ENCODE data around the gene DOK5.

Gene DOK5

GRCh38 chr20:54458219-54458618 lies 17.2 kb upstream of the DOK5 start:
- no peaks in the 10 kb centered on the region for H3K9me3 ChIP-seq (ENCODE audit: control insufficient read depth, insufficient read depth, low read length)
- no peaks in the 10 kb centered on the region for H4K20me1 ChIP-seq (ENCODE audit: control insufficient read depth, insufficient read depth, low read depth, low read length)
- no peak overlapping the region for H3K27ac ChIP-seq (ENCODE audit: low read depth, low read length)
- no peak overlapping the region for H3K4me3 ChIP-seq (ENCODE audit: low read length)
- no peak for TF ChIP-seq EZH2phosphoT487 (IDR thresholded peaks at IDR 0.05; ENCODE audit: borderline replicate concordance, low read length)
- TF ChIP-seq, protein P1, sequence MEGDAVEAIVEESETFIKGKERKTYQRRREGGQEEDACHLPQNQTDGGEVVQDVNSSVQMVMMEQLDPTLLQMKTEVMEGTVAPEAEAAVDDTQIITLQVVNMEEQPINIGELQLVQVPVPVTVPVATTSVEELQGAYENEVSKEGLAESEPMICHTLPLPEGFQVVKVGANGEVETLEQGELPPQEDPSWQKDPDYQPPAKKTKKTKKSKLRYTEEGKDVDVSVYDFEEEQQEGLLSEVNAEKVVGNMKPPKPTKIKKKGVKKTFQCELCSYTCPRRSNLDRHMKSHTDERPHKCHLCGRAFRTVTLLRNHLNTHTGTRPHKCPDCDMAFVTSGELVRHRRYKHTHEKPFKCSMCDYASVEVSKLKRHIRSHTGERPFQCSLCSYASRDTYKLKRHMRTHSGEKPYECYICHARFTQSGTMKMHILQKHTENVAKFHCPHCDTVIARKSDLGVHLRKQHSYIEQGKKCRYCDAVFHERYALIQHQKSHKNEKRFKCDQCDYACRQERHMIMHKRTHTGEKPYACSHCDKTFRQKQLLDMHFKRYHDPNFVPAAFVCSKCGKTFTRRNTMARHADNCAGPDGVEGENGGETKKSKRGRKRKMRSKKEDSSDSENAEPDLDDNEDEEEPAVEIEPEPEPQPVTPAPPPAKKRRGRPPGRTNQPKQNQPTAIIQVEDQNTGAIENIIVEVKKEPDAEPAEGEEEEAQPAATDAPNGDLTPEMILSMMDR (IDR thresholded peaks at IDR 0.05; ENCODE audit: low read depth, low read length, poor library complexity, severe bottlenecking), result no peak
- no peaks in the 10 kb centered on the region for H3K27me3 ChIP-seq (ENCODE audit: control insufficient read depth, low read length)
- no peaks in the 10 kb centered on the region for H3F3A ChIP-seq (ENCODE audit: control insufficient read depth, insufficient read depth)
- H3K4me1 ChIP-seq (ENCODE audit: control insufficient read depth, low read length), result no peaks in the 10 kb centered on the region
- no peak overlapping the region for H3K4me2 ChIP-seq (ENCODE audit: low read length)
- H3K36me3 ChIP-seq (ENCODE audit: control insufficient read depth, low read length), result no peaks in the 10 kb centered on the region
- no peaks in the 10 kb centered on the region for H3K79me2 ChIP-seq (ENCODE audit: control insufficient read depth, low read length)
- no peaks in the 10 kb centered on the region for H3K9me2 ChIP-seq (replicated peaks; ENCODE audit: control insufficient read depth, low read length)

- Histone ChIP-seq H3K9me2 (replicated peaks; ENCODE audit: control insufficient read depth, low read length) (no peaks in the 10 kb centered on the region; the same call in 1 of the 2 replicates), H3K4me1 (ENCODE audit: control insufficient read depth, low read length) (no peaks in the 10 kb centered on the region), H3K4me3 (ENCODE audit: low read length) (no peak overlapping the region), H3K9me3 (ENCODE audit: control insufficient read depth, insufficient read depth, low read length) (no peaks in the 10 kb centered on the region), H3K36me3 (ENCODE audit: control insufficient read depth, low read length) (no peaks in the 10 kb centered on the region), H3F3A (ENCODE audit: control insufficient read depth, insufficient read depth) (no peaks in the 10 kb centered on the region), H3K4me2 (ENCODE audit: low read length) (no peak overlapping the region), H3K27ac (ENCODE audit: low read depth, low read length) (no peak overlapping the region), H3K79me2 (ENCODE audit: control insufficient read depth, low read length) (no peaks in the 10 kb centered on the region), H4K20me1 (ENCODE audit: control insufficient read depth, insufficient read depth, low read depth, low read length) (no peaks in the 10 kb centered on the region), H3K27me3 (ENCODE audit: control insufficient read depth, low read length) (no peaks in the 10 kb centered on the region)
- TF ChIP-seq, protein P1 (IDR thresholded peaks at IDR 0.05; ENCODE audit: low read depth, low read length, poor library complexity, severe bottlenecking), result no peak
- no peak for TF ChIP-seq EZH2phosphoT487 (IDR thresholded peaks at IDR 0.05; ENCODE audit: borderline replicate concordance, low read length)
These were observed 16.1 kb upstream of the DOK5 start for GRCh38 chr20:54459279-54459678.

GRCh38 chr20:54464003-54464402 lies 11.4 kb upstream of the DOK5 start:
- H3K9me2 ChIP-seq (replicated peaks; ENCODE audit: control insufficient read depth, low read length), result no peaks in the 10 kb centered on the region; the same call in 1 of the 2 replicates
- no peak overlapping the region for H3K4me2 ChIP-seq (ENCODE audit: low read length)
- no peaks in the 10 kb centered on the region for H3K36me3 ChIP-seq (ENCODE audit: control insufficient read depth, low read length)
- no peaks in the 10 kb centered on the region for H3F3A ChIP-seq (ENCODE audit: control insufficient read depth, insufficient read depth)
- no peak overlapping the region for H3K4me3 ChIP-seq (ENCODE audit: low read length)
- H4K20me1 ChIP-seq (ENCODE audit: control insufficient read depth, insufficient read depth, low read depth, low read length), result no peaks in the 10 kb centered on the region
- no peaks in the 10 kb centered on the region for H3K79me2 ChIP-seq (ENCODE audit: control insufficient read depth, low read length)
- no peak overlapping the region for H3K27ac ChIP-seq (ENCODE audit: low read depth, low read length)
- no peak for TF ChIP-seq EZH2phosphoT487 (IDR thresholded peaks at IDR 0.05; ENCODE audit: borderline replicate concordance, low read length)
- TF ChIP-seq, protein P1 (IDR thresholded peaks at IDR 0.05; ENCODE audit: low read depth, low read length, poor library complexity, severe bottlenecking), result no peak
- no peaks in the 10 kb centered on the region for H3K27me3 ChIP-seq (ENCODE audit: control insufficient read depth, low read length)
- H3K4me1 ChIP-seq (ENCODE audit: control insufficient read depth, low read length), result no peaks in the 10 kb centered on the region
- H3K9me3 ChIP-seq (ENCODE audit: control insufficient read depth, insufficient read depth, low read length), result no peaks in the 10 kb centered on the region

Data from DOHH2 (cell line).